HG03521 (cell line): ENCODE measurements around the gene CHST9.
A peak's percentile ranks its signal among the peaks of the same experiment; 100 is the strongest.
"Not testable (repeated sequence)": the region's sequence is repeated elsewhere in the genome, so short reads cannot be mapped to it uniquely, and the experiment has no call there.

ENCODE experiments used
- ATAC-seq: cut with Tn5 transposase; IDR thresholded peaks from one replicate; pipeline ENCODE4 v1.9.1; 2021; ENCODE audit warnings: mild to moderate bottlenecking, moderate library complexity; ENCODE audit not compliant: unreplicated experiment

The CHST9 gene

DNA sequence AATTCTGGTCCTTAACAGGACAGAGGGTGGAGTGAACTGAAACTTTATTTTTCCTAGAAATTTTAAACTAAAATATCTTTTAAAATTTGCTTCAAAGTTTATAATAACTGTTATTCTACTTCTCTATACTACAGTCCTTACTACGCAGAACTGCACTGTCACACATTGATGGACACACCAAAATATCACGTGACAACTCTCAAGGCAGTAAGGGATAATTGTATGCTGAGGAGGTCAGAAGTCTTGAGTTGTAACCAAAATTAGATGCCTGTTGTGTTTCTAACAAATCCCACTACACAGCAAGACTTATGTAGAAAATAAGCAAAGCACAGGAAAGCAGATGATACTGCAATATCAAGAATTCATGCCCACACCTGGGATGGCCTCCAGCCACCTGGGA is 76.3 kb downstream of the CHST9 start:
- no peak for ATAC-seq

DNA sequence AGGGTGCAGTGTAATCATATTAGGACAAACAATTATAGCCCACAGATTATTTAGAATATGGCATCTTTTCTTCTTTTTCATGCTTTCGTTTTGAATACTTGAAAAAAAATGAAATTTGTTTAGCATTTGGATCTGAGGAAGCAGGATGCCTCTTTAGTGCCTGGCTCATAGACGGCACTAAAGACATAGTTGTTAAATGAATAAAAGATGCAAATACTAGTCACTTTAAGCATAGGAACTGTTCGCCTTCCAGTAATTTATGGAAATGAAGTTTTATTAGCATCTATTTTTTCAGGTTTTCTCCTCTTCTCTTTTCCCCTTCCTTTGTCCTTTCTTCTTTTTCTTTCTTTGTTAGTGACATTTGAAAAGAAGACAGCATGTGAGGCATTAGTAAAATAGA is 80.4 kb downstream of the CHST9 start:
- ATAC-seq: no peak

GRCh38 chr18:27094621-27095020 is 90.5 kb downstream of the CHST9 start:
- no peak for ATAC-seq

DNA sequence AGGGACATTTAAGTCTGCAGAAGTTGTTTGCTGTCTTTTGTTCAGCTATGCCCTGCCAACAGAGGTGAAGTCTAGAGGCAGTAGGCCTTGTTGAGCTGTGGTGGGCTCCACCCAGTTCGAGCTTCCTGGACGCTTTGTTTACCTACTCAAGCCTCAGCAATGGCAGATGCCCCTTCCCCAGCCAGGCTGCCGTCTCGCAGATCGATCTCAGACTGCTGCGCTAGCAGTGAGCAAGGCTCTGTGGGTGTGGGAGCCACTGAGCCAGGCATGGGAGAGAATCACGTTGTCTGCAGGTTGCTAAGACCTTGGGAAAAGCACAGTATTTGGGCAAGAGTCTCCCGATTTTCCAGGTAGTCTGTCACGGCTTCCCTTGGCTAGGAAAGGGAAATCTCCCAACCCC is 91.8 kb downstream of the CHST9 start:
- not testable (repeated sequence) for ATAC-seq

DNA sequence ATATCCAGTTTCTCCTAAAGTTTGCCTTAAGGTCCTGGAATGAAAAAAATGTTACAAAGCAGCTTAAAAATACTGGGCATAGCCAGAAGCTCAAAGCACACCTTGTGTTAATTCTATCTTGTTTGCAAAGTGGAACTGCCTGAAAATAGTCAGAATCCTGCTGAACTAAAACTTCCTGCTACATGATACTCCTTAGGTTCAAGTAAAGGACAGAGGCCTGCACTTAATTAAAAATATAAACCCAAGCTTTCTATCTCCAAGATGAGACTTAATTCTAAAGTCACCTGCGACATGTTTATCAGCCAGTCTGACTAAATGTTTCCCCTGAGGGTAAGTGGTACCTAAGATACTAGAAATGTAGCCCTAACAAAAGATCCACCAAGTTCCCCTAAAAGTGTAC is 103.4 kb downstream of the CHST9 start:
- ATAC-seq: no peak

DNA sequence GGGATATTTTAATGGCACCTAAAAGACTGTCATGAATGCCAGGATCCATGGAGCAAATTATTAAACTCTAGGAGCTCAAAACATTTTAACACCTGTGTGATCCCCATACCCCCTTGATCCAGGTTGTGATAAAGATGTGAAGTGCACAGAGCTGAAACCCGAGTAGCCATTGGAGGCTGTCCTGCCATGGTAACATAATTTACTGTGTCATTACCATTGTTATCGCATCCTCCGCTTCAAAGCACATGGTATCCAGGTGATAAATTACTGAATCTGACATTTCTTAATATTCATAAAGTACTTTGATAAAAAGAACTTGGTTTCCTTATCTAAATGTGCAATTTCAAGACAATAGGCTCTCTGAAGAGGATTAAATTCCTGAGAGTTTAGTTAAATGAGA is 109.3 kb downstream of the CHST9 start:
- ATAC-seq: no peak

DNA sequence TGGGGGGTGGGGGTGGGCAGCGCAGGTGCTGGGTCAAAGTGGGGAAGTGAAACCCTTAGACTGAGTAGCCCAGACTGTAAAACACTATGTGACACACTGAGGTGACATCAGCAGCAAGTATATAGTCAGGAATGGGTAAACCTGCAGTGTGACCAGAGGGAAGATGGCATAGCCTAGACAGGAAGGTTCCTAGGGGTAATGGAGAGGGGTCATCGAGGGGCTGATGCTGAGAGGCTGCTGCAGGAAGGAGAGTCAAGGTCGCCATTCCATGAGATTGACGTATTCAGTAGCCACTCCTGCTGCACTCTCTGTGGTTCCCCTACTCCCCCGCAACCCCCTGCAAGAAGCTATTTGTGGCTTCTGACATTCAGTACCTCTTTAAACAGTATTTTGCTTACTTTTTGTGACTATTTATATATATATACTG is 111.7 kb downstream of the CHST9 start:
- ATAC-seq: peak; percentile 95

GRCh38 chr18:27064673-27065072 is 120.4 kb downstream of the CHST9 start:
- no peak for ATAC-seq

GRCh38 chr18:27062802-27063201 is 122.3 kb downstream of the CHST9 start:
- no peak for ATAC-seq

DNA sequence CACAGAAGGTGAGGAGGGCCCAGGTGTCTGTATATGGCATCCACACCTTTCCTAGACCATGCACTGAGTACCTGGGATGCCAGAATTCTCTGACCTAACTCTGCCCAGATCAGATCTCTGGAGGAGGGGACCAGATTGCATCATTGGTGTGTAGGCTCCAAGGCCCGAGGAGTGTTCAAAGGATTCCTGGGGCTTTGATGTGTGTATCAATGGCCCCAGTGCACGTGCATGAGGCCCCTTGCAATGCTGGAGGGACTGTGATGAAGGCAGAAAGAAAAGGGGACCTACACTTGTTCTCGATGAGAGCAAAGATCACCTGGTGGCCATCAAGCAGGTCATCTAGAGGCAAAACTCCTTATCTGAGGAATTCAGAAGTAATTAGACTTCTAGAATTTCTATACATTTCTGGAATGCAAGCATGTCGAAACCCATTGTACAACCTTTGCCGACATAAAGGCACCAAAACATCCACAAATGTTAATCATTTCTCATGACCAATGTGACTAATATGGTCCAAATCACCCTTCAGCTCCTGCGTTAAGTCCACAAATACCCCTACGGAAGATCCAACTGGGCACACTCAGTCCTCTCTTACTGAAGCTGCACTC is 123.5 kb downstream of the CHST9 start:
- ATAC-seq: no peak

GRCh38 chr18:27057519-27058234 is 127.4 kb downstream of the CHST9 start:
- no peak for ATAC-seq

- no peak for ATAC-seq
These were observed 130.2 kb downstream of the CHST9 start for GRCh38 chr18:27054926-27055325.

GRCh38 chr18:27049969-27050368 is 135.1 kb downstream of the CHST9 start:
- ATAC-seq: no peak

- no peak for ATAC-seq
These were observed 139.8 kb downstream of the CHST9 start for GRCh38 chr18:27045342-27045741.

- ATAC-seq: no peak
These were observed 142.9 kb downstream of the CHST9 start for GRCh38 chr18:27042177-27042576.

GRCh38 chr18:27040796-27041195 is 144.3 kb downstream of the CHST9 start:
- no peak for ATAC-seq

DNA sequence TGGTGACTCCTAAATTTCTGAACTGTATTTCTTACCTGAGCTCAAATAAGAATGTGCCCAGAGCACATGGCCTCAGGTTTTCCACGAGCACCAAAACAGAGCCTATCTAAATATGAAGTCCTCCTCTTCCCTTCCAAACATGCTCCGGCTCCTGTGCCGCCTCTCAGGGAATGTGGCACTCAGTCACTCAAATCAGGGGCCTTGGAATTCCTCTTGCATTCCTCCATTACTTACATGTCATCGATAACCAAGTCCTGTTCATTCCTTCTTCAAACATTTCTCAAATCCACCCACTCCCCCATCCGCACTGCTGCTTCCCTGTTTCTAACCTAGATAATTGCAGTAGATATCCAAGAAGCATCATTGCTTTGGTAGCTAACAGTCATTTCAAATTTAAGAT is 151.4 kb downstream of the CHST9 start:
- no peak for ATAC-seq

GRCh38 chr18:27030421-27030820 is 154.7 kb downstream of the CHST9 start:
- ATAC-seq: no peak

DNA sequence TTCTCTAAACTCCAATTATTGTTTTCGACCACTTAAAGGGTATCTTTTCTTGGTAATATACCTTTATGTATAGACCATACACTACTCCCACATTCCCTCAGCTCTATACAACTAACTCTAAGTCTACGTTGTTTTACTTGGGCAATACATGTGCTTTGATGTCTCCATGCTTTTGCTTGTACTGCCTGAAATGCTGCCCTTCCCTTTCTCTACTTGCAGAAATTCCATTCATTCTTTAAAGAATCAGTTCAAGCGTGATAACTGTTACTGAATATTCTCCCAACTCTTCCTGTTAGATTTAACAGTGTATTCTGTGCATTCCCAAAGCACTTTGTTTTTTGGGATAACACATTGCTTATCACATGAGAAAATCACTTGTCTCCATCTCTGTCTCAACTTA is 162.6 kb downstream of the CHST9 start:
- ATAC-seq: no peak

- ATAC-seq: no peak
These were observed 167.1 kb downstream of the CHST9 start for GRCh38 chr18:27017901-27018500.

DNA sequence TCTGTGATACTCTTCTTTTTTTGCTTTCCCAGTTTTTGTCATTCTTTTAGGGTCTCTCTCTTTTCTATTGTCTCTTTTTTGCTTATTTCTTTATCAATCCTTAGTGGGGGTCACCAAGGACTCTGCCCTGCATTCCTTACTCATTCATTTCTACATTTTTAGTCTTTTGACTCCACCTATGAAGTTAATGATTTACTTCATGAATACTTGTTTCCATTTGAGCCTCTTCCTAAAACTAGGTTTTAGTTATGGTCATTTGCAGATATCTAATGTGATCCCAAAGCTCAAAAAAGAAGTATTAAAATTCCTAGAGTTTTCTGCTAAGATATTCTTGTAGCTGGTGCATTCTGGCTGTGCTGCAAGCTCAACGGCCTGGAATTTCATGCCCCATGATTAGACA is 170.3 kb downstream of the CHST9 start:
- no peak for ATAC-seq

GRCh38 chr18:27010784-27011183 is 174.3 kb downstream of the CHST9 start:
- ATAC-seq: no peak
